ENCODE measurements around the gene GRID1.

GRID1 gene

DNA sequence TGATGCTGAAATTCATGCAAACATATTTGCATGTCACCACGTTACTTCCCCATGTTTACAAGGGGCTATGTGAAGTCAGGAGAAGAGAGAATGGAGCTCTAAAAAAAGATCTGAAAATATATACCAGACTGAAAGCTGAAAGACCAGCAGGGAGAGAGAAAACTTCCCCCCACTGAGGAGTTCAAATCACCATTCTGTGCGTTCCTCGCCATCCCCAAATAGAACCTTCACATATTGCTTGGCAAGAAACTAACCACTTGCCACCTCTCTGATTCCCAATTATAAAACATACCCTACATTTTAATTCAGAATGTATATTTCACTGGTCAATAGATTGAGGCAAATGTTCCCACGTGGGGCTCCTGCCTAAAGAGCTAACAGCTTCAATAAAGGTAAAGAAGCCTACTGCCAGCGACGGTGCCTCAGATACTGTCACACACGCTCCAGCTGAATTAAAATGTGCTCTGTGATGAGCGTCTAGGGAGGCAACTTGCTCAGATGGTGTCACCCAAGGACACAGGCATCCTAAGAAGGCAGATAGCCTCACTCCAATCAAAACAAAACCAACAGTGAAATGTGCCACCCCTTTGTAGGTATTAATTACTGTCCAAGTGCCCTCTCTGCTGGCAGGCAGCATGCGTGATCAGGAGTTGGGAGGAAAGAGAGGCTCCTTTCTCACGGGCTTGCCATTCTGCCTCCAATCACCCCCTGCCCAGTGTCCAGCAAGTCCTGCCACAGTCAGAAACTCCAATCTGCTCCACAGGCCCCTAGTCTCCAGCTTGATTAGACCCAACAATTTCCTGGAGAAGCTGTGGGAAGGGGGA is 298.2 kb downstream of the GRID1 start:
- no peak for DNase-seq

- DNase-seq: no peak
These were observed 299.1 kb downstream of the GRID1 start for GRCh38 chr10:86067436-86068050.

DNA sequence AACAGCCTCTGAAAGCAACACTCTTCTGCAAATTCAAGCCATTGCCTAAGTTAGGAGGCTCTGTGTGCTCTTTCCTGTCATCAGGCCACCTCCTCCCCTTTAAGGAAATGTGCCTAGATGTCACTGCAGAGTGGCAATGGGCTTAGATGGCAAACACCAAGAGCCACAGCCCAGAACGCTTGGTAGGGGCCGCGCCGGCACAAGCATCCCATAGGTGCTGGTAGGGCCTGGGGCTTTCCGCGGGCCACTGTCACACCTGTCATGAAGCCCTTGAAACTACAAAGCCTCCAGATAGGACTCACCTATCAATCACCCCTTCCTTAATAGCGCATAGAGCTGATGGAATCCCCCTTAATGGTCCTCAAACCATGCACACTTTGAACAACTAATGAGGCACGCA is 299.9 kb downstream of the GRID1 start:
- no peak for DNase-seq

DNA sequence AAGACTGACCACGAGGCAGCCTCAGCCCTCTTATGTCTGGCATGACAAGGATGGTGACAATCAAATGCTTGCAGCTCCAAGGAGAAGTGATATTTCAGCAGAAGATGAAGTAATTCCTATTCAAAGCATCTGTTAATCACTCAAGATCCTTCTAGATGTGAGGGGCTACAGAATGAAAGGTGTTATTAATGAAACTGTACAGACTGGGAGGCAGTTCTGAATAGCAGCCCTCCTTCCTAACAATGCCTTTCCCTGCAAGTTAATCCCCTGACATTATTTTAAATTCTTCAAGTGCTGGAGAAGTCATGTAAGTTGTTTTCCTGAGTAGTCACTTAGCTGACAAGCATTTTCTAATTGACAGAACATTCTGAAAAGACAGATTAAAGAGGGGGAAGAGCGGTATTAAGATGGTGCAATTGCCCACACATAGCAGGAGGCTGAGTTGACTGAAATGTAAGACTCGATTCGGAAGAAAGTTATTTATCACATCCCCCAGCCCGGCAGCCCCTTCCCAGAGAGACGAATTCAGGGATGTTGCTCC is 300.8 kb downstream of the GRID1 start:
- no peak for DNase-seq

DNA sequence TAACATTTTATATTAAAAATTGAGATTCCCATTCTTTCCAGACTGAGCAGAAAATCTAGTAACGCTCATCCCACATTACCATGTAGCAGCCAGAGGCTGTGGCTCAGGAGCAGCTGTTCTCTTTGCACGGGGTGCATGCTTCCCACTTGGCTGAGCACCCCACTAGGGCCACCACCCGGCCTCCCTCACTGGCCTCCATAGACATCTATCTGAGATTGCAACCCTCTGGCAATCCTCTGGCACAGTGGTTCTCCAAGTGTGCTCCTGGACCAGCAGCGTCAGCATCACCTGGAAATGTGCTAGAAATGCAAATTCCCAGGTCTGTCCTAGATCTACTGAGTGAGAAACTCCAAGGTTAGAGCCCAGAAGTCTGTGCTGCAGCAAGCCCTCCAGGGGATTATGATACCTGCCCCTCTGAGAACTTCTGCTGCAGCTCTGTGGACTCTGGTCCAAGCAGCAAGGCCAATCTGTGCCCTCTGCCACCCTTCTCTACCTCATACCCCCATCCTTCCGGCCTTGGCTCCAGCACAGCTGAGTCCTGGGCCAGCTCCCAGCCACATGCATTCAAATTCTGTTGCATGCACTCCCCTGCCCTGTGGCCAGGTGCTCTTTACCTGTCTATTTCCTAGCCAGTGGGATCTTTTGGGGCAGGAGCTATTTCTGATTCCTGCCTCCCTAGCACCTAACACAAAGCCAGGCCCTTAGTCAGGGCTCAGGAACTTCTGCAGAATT is 301.5 kb downstream of the GRID1 start:
- DNase-seq: no peak

DNA sequence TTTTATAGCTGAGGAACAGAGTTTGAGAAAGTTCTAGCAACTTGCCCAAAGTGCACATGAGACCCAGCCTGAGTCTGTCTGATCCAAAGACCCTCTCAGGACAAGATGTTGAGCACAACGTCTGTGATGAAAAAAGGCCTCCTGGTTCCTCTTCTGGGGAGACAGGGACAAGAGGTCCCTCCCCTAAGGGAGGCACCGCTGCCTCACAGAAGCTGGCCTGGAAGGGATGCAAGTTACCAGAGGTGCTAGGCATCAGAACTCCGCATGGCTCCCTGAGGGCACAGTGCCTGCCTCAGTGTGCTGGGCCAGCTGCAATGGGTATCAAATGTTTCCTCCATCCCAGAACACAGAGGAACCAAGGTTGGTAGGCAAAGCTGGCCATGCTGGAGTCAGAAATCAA is 302.4 kb downstream of the GRID1 start:
- no peak for DNase-seq

DNA sequence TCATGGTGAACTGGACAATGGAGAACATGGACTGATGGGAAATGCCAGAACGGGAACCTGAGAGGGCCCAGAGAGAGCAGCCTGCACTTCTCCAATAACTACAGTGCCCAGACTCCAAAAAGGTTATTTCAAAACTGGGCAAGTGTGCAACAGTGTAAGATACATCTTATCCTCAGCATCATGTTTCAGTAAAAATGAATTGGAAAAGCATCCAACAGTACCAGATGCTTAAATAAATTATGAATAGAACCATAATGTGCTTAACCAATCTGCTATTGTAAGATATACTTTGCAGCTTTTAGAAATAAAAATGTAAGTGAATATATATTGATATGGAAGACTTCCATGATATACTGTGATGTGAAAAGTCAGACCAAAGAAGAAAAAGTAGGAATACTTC is 303.3 kb downstream of the GRID1 start:
- no peak for DNase-seq

- DNase-seq: no peak
These were observed 303.9 kb downstream of the GRID1 start for GRCh38 chr10:86062647-86063145.

DNA sequence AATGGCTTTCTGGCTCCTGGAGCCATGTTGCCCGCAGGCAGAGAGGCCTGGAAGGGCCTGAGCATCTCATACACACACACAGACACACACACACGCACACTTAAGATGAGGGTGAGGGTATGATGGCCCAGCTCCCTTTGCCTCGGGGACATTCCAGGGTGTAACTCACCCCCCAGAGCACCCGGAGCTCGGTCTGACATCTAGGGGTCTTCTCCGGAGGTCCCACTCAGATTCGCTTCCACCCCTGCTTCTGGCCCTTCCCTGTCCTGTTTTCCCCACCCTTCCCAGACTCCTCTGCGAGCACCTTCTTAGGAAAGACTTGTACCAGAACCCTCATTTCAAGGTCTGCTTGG is 304.4 kb downstream of the GRID1 start:
- DNase-seq: no peak

- DNase-seq: no peak
These were observed 305.1 kb downstream of the GRID1 start for GRCh38 chr10:86061278-86062197.

GRCh38 chr10:86060386-86061277 is 306.0 kb downstream of the GRID1 start:
- no peak for DNase-seq

- no peak for DNase-seq
These were observed 306.7 kb downstream of the GRID1 start for GRCh38 chr10:86059892-86060291.

GRCh38 chr10:86058964-86059363 is 307.6 kb downstream of the GRID1 start:
- DNase-seq: no peak

DNA sequence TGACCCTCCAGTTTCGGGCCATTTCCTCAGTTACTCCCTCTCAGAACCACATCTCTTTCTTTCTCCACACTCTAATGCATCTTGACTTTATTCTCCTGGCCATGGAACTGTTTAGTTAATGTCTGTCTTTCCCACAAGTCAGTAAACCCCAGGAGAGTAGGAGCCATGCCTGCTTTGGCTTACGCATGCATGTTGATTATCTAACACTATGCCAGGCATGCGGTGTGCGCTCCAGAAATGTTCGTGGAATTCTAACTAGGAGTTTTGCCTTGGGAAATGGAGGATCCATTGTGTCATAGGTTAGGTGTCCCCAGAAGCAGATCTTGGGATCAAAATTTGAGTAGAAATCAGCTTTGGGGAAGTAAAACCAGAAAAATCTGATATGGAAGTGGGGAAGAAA is 308.9 kb downstream of the GRID1 start:
- no peak for DNase-seq

GRCh38 chr10:86056672-86057071 is 309.9 kb downstream of the GRID1 start:
- DNase-seq: no peak

DNA sequence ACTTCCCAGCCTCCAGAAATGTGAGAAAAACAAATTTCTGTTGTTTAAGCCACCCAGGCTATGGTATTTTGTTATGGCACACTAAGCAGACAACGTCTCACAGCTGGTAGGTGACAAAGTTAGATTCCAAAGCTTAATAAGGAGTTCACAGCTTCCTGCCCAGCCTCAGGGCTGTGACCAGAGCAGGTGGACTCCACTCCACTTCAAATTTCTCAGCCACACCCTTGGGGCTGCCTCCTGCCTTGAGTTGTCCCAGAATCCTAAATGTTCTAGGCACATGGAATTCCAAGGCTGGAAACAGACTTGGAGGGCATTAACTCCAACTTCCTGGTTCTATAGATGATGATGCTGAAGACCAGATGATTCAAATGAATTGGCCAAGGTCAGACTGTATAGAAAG is 310.7 kb downstream of the GRID1 start:
- no peak for DNase-seq

DNA sequence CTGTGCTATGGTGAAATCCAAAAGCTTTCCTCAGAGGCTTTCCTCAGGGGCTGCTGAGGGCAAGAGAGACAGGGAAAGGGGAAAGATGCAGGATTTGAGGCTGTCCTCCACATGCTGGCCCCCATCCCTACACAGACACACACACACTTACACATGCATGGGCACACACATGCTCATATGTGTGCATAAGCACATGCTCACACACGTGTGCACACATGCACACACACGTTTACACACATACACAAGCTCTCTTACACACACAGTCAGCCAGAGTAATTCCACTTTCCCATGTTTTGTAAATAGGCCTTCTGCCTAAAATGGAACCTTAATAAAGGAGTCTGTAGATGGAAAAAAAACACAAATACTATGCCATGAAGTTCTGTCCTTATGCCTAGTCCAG is 312.9 kb downstream of the GRID1 start:
- no peak for DNase-seq

GRCh38 chr10:86051586-86051985 is 315.0 kb downstream of the GRID1 start:
- no peak for DNase-seq

- no peak for DNase-seq
These were observed 317.2 kb downstream of the GRID1 start for GRCh38 chr10:86049442-86049841.

- DNase-seq: no peak
These were observed 317.6 kb downstream of the GRID1 start for GRCh38 chr10:86048973-86049372.

DNA sequence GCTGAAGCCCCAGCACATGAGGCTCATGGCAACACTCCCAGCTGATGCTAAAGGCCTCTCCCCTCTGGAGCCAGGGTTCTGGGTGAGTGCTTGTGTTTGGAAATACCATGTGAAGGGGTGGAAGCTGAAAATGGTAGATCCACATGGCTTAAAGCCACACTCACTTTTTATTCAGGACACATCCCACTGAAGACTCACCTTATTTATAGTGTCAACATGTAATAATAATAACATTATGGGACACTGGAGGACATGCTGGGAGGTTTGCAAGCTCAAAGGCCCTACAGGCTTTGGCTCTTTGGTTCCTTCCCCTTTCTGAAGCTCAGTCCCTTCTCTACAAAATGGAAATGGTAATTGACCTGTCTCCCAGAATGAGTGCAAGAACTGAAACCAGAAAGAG is 318.0 kb downstream of the GRID1 start:
- DNase-seq: no peak
